PC-3 (cell line): Measurements from ENCODE around the gene ZDHHC15.

Experiments used
- CTCF ChIP-seq: fragments of 300-600 bp; sonication (generic); conservative IDR thresholded peaks from 2 replicates; pipeline ENCODE4 v1.5.1; 2017; ENCODE audit warnings: antibody characterized with exemption, low read depth, mild to moderate bottlenecking, low read length
- EZH2 ChIP-seq: fragments of 300-600 bp; sonication (generic); IDR thresholded peaks from one replicate; pipeline ENCODE4 v1.6.1; 2017; ENCODE audit warnings: antibody characterized with exemption, mild to moderate bottlenecking, low read length; ENCODE audit not compliant: unreplicated experiment
- EZH2phosphoT487 ChIP-seq: fragments of 300-600 bp; sonication (generic); IDR thresholded peaks from 2 replicates; pipeline ENCODE4 v1.6.1; 2018; ENCODE audit warnings: mild to moderate bottlenecking, antibody characterized with exemption, low read length, borderline replicate concordance

- TF ChIP-seq CTCF (no peak), EZH2phosphoT487 (no peak), EZH2 (no peak)
These were observed 132.4 kb downstream of the ZDHHC15 start for GRCh38 chrX:75390470-75390869.
